IMR-90 (cell line): Measurements from ENCODE around the gene PAX5. TPM values are rescaled to one million over a fixed set of nuclear protein-coding genes. Genes with fewer than 3 reads are reported as not detected.

Experiments used
- ATAC-seq: fragments of 200-7000 bp; cut with Tn5 transposase; 2 replicates; pipeline ENCODE4 v1.9.1; 2020; ENCODE audit warnings: low read depth, mild to moderate bottlenecking, moderate library complexity
- BruUV-seq: library from RNA; stranded (reverse); fragments of 400-500 nt; replicated peaks from 2 replicates; lab custom pipeline; 2021; lab: Mats Ljungman, UMichigan
- CTCF ChIA-PET: fragments of 300-600 bp; formaldehyde crosslinking; extraction: SDS; loops from one replicate; lab custom pipeline; 2021; ENCODE audit warnings: antibody characterized with exemption; lab: Yijun Ruan, JAX
- POLR2A ChIA-PET: fragments of 300-600 bp; sonication (Branson Sonifier 250); formaldehyde crosslinking; loops from one replicate; lab custom pipeline; 2022; ENCODE audit warnings: antibody characterized with exemption; ENCODE audit not compliant: unreplicated experiment; lab: Charles Lee
- DNase-seq: peaks from one replicate; pipeline ENCODE4 v3.0.0; 2013
- H2AFZ ChIP-seq: replicated peaks from 2 replicates; pipeline ENCODE3; 2013; ENCODE audit warnings: low read length, mild to moderate bottlenecking; ENCODE audit not compliant: poor library complexity
- H2AK5ac ChIP-seq: 2 replicates; pipeline ENCODE4 v1.6.1; 2013; ENCODE audit warnings: low read depth, low read length, inconsistent platforms
- H2AK9ac ChIP-seq: replicated peaks from 2 replicates; pipeline ENCODE3; 2013; ENCODE audit warnings: mild to moderate bottlenecking, low read depth, low read length, moderate library complexity; ENCODE audit not compliant: poor library complexity
- H2BK120ac ChIP-seq: 2 replicates; pipeline ENCODE4 v1.6.1; 2013; ENCODE audit warnings: low read depth, low read length, inconsistent platforms
- H2BK15ac ChIP-seq: 3 replicates; pipeline ENCODE4 v1.6.1; 2013; ENCODE audit warnings: low read depth, low read length, inconsistent platforms
- H2BK20ac ChIP-seq: 2 replicates; pipeline ENCODE4 v1.6.1; 2013; ENCODE audit warnings: low read depth, mild to moderate bottlenecking, inconsistent platforms, low read length, moderate library complexity
- H2BK5ac ChIP-seq: 2 replicates; pipeline ENCODE4 v1.6.1; 2013; ENCODE audit warnings: mild to moderate bottlenecking, low read depth, low read length, inconsistent platforms; ENCODE audit not compliant: poor library complexity, severe bottlenecking
- H3K14ac ChIP-seq: replicated peaks from 2 replicates; pipeline ENCODE4 v1.6.1; 2013; ENCODE audit warnings: low read depth, low read length, inconsistent platforms
- H3K18ac ChIP-seq: 2 replicates; pipeline ENCODE4 v1.6.1; 2013; ENCODE audit warnings: low read depth, low read length, control low read depth
- H3K23ac ChIP-seq: 2 replicates; pipeline ENCODE4 v1.6.1; 2013; ENCODE audit warnings: low read depth, low read length, inconsistent platforms
- H3K27ac ChIP-seq: 2 replicates; pipeline ENCODE4 v1.5.1; 2013; ENCODE audit warnings: mild to moderate bottlenecking, control low read depth, low read length; ENCODE audit not compliant: insufficient read depth
- H3K27me3 ChIP-seq: 2 replicates; pipeline ENCODE4 v1.6.1; 2013; ENCODE audit warnings: low read length; ENCODE audit not compliant: control insufficient read depth, insufficient read depth
- H3K36me3 ChIP-seq: 2 replicates; pipeline ENCODE4 v1.6.1; 2013; ENCODE audit warnings: low read length, mixed read lengths; ENCODE audit not compliant: control insufficient read depth, insufficient read depth
- H3K4ac ChIP-seq: 2 replicates; pipeline ENCODE4 v1.6.1; 2013; ENCODE audit warnings: low read depth, low read length, inconsistent platforms
- H3K4me1 ChIP-seq: 2 replicates; pipeline ENCODE4 v1.6.1; 2013; ENCODE audit warnings: low read length, mixed read lengths; ENCODE audit not compliant: control insufficient read depth, insufficient read depth
- H3K4me2 ChIP-seq: 2 replicates; pipeline ENCODE4 v1.6.1; 2013; ENCODE audit warnings: low read depth, mild to moderate bottlenecking, control low read depth, low read length, moderate library complexity
- H3K4me3 ChIP-seq: 2 replicates; pipeline ENCODE4 v1.5.1; 2013; ENCODE audit warnings: low read depth, mild to moderate bottlenecking, control low read depth, low read length, moderate library complexity; ENCODE audit not compliant: insufficient read depth
- H3K56ac ChIP-seq: 2 replicates; pipeline ENCODE4 v1.6.1; 2013; ENCODE audit warnings: low read length, inconsistent platforms; ENCODE audit not compliant: insufficient read depth; ENCODE audit errors: extremely low read depth
- H3K79me1 ChIP-seq, 2 experiments: 2 replicates each; pipeline ENCODE4 v1.6.1; 2013; ENCODE audit warnings: low read length in 2 of 2, inconsistent platforms in 1 of 2, low read depth in 1 of 2
- H3K9ac ChIP-seq: 2 replicates; pipeline ENCODE4 v1.6.1; 2013; ENCODE audit warnings: low read depth, low read length, control low read depth
- H3K9me1 ChIP-seq: 2 replicates; pipeline ENCODE4 v1.6.1; 2013; ENCODE audit warnings: low read length, inconsistent platforms; ENCODE audit not compliant: insufficient read depth
- H3K9me3 ChIP-seq: 2 replicates; pipeline ENCODE4 v1.6.1; 2013; ENCODE audit warnings: low read length; ENCODE audit not compliant: control insufficient read depth, insufficient read depth
- H4K20me1 ChIP-seq: 2 replicates; pipeline ENCODE4 v1.6.1; 2013; ENCODE audit warnings: low read length, inconsistent platforms; ENCODE audit not compliant: insufficient read depth
- H4K5ac ChIP-seq: 2 replicates; pipeline ENCODE4 v1.6.1; 2013; ENCODE audit warnings: mild to moderate bottlenecking, low read depth, low read length, control low read depth
- H4K8ac ChIP-seq, 2 experiments: 2 replicates each; pipeline ENCODE4 v1.6.1; 2013; ENCODE audit warnings: low read depth in 2 of 2, low read length in 2 of 2, control low read depth in 1 of 2, inconsistent platforms in 1 of 2
- H4K91ac ChIP-seq: 2 replicates; pipeline ENCODE4 v1.6.1; 2013; ENCODE audit warnings: low read depth, low read length, inconsistent platforms; ENCODE audit not compliant: insufficient read depth
- BHLHE40 ChIP-seq: fragments of 150-350 bp; IDR thresholded peaks from 2 replicates; pipeline ENCODE4 v1.6.1; 2016; ENCODE audit warnings: mild to moderate bottlenecking, low read depth, low read length
- CEBPB ChIP-seq: IDR thresholded peaks from 2 replicates; pipeline ENCODE4 v1.6.1; 2012; ENCODE audit warnings: low read depth, low read length, improper control_type of control experiment
- ELK1 ChIP-seq: fragments of 150-350 bp; IDR thresholded peaks from 2 replicates; pipeline ENCODE4 v1.6.1; 2016; ENCODE audit warnings: low read depth, mild to moderate bottlenecking, low read length, moderate library complexity, borderline replicate concordance
- FOS ChIP-seq: fragments of 150-350 bp; IDR thresholded peaks from 2 replicates; pipeline ENCODE4 v1.6.1; 2016; ENCODE audit warnings: low read depth, low read length
- MAFK ChIP-seq: IDR thresholded peaks from 2 replicates; pipeline ENCODE4 v1.6.1; 2012; ENCODE audit warnings: low read depth, low read length, improper control_type of control experiment
- MAZ ChIP-seq: IDR thresholded peaks from 2 replicates; pipeline ENCODE4 v1.6.1; 2012; ENCODE audit warnings: low read depth, mild to moderate bottlenecking, low read length, improper control_type of control experiment, moderate library complexity, borderline replicate concordance
- NFE2L2 ChIP-seq: fragments of 150-350 bp; IDR thresholded peaks from 2 replicates; pipeline ENCODE4 v1.6.1; 2016; ENCODE audit warnings: low read depth, mild to moderate bottlenecking, low read length
- POLR2A ChIP-seq: IDR thresholded peaks from 2 replicates; pipeline ENCODE4 v1.6.1; 2012; ENCODE audit warnings: mild to moderate bottlenecking, low read depth, low read length
- RAD21 ChIP-seq: IDR thresholded peaks from 2 replicates; pipeline ENCODE4 v1.6.1; 2012; ENCODE audit warnings: low read length, improper control_type of control experiment
- RCOR1 ChIP-seq: IDR thresholded peaks from 2 replicates; pipeline ENCODE4 v1.6.1; 2012; ENCODE audit warnings: mild to moderate bottlenecking, low read length, improper control_type of control experiment; ENCODE audit not compliant: insufficient replicate concordance
- RFX5 ChIP-seq: IDR thresholded peaks from 2 replicates; pipeline ENCODE4 v1.8.0; 2012; ENCODE audit warnings: low read depth, mild to moderate bottlenecking, low read length, moderate library complexity
- SMC3 ChIP-seq: fragments of 150-350 bp; IDR thresholded peaks from 2 replicates; pipeline ENCODE4 v1.6.1; 2016; ENCODE audit warnings: low read depth, mild to moderate bottlenecking, antibody characterized with exemption, low read length, moderate library complexity
- WGBS, 2 experiments: methylation state at CpG; one replicate each; pipeline versions ENCODE4 v1.1.5 to v1.1.7; 2013; ENCODE audit warnings: missing lambda C conversion rate in 2 of 2; ENCODE audit not compliant: insufficient read length in 1 of 2; ENCODE audit errors: extremely low coverage in 2 of 2; 5-methylcytosine and 5-hydroxymethylcytosine counted together
- dilution Hi-C: fragments of 300-500 bp; cut with HindIII; formaldehyde crosslinking; loops from one replicate; pipeline ENCODE4 v1.14.3; 2018; ENCODE audit warnings: low sequenced_read_pairs; ENCODE audit not compliant: unreplicated experiment
- in situ Hi-C: fragments of 300-500 bp; cut with MboI; formaldehyde crosslinking; loops from 3 replicates; pipeline ENCODE4 v1.14.3; 2019; ENCODE audit warnings: low sequenced_read_pairs, inconsistent platforms, mixed read lengths
- intact Hi-C: fragments of 100-400 bp; cut with micrococcal nuclease; formaldehyde crosslinking; loops from 2 replicates; pipeline ENCODE4 v1.10.0; 2022
- polyA plus RNA-seq, 3 experiments: library from polyadenylated mRNA; depleted of rRNA; stranded (reverse); fragments of >200 nt; gene quantifications; 2 replicates each; pipeline ENCODE4 v1.2.3, GENCODE V29; 2012; ENCODE audit warnings: low replicate concordance in 1 of 3
- total RNA-seq: library from RNA; depleted of rRNA; stranded (reverse); fragments of >200 nt; gene quantifications from 2 replicates; pipeline ENCODE4 v1.2.3, GENCODE V29; 2012
- TF ChIP-seq, protein P1 (sequence below): fragments of 150-350 bp; IDR thresholded peaks from 2 replicates; pipeline ENCODE4 v1.6.1; 2017; ENCODE audit warnings: mild to moderate bottlenecking, antibody characterized with exemption, low read length, low read depth

PAX5 gene
- total and polyA plus RNA-seq, 2 of the 4 experiments (the other 2 are of a cell fraction) = not detected

DNA sequence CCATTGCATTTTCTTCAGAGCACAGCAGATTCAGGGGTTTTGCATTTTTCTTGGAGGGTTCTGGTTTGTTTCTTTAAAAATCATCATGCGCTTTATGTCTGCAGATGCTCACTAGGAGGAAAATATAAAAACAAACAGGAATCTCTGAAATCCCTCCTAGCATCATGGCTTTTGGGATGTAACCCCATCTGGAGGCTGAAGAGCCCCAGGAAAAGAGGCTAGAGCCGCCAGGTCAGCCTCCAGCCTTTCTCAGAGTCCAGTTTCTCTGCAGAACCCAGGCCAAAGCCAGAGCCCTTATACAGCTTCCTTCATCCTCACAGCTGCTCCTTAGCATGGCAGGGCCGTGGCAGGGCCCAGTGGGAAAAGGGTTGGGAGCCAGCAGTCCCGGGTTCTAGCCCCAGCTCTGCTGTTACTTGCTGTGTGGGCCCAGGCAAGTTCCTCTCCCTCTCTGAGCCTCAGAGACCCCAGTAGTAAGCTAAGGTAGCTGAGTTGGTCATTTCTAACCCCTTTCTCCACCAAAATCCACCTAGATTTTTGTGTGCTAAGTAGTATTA, 62.1 kb downstream of the PAX5 start:
- Histone ChIP-seq H2AK5ac (no peak overlapping the region), H4K91ac (no peak overlapping the region), H4K8ac (no peak overlapping the region), H3K4me1 (no peaks in the 10 kb centered on the region), H3K27me3 (peaks cover 29% of the 10 kb centered on the region), H3K4me3 (no peak overlapping the region), H2BK5ac (no peak overlapping the region), H2BK120ac (no peak overlapping the region), H3K9ac (no peak overlapping the region), H4K20me1 (no peaks in the 10 kb centered on the region), H2BK15ac (no peak overlapping the region), H2AK9ac (no peak overlapping the region), H2AFZ (no peak overlapping the region), H3K4ac (no peak overlapping the region), H3K18ac (no peak overlapping the region), H4K5ac (no peak overlapping the region), H3K14ac (no peak overlapping the region), H3K27ac (no peak overlapping the region), H3K9me1 (no peaks in the 10 kb centered on the region), H2BK20ac (no peak overlapping the region), H3K56ac (no peak overlapping the region), H3K36me3 (no peaks in the 10 kb centered on the region), H3K9me3 (no peaks in the 10 kb centered on the region), H3K79me1 (no peaks in the 10 kb centered on the region), H3K23ac (no peak overlapping the region), H3K4me2 (no peak overlapping the region)
- POLR2A ChIA-PET = no interaction called here
- TF ChIP-seq SMC3 (no peak), RAD21 (no peak), ELK1 (no peak), MAFK (no peak), MAZ (no peak), POLR2A (no peak), RCOR1 (no peak), RFX5 (no peak), CEBPB (no peak), FOS (no peak), NFE2L2 (no peak), BHLHE40 (no peak)
- TF ChIP-seq, protein P1, sequence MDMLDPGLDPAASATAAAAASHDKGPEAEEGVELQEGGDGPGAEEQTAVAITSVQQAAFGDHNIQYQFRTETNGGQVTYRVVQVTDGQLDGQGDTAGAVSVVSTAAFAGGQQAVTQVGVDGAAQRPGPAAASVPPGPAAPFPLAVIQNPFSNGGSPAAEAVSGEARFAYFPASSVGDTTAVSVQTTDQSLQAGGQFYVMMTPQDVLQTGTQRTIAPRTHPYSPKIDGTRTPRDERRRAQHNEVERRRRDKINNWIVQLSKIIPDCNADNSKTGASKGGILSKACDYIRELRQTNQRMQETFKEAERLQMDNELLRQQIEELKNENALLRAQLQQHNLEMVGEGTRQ = no peak
- intact Hi-C loops = no loop called here
- DNase-seq (no peak), ATAC-seq (no peak)
- dilution Hi-C loops = no loop called here
- no TSS peak for BruUV-seq
- CTCF ChIA-PET = no interaction called here
- in situ Hi-C loops = no loop called here
- WGBS, 2 experiments = no CpG with 5 or more reads among the region's 4 CpGs
